Liver (tissue), 9 donors: ENCODE measurements around the gene ARSJ. TPM values are rescaled to one million over a fixed set of nuclear protein-coding genes. Genes with fewer than 3 reads are reported as not detected.

Source experiments
- DNase-seq: peaks from one replicate; pipeline ENCODE4 v3.0.0-alpha.2; 2017; ENCODE audit warnings: low spot score
- H3K27ac ChIP-seq, 2 donors: one replicate each; pipeline ENCODE4 v1.7.0; 2013; ENCODE audit warnings: inconsistent platforms in 2 of 2, low read length in 2 of 2, control low read depth in 1 of 2, low read depth in 1 of 2, mild to moderate bottlenecking in 1 of 2
- H3K27me3 ChIP-seq, 4 donors: one replicate each; pipeline versions ENCODE4 v1.6.1 to v1.7.0; 2013; ENCODE audit warnings: low read length in 3 of 4, inconsistent platforms in 1 of 4, mild to moderate bottlenecking in 1 of 4, moderate library complexity in 1 of 4; ENCODE audit not compliant: control insufficient read depth in 4 of 4, insufficient read depth in 4 of 4
- H3K36me3 ChIP-seq, 4 donors: one replicate each; pipeline versions ENCODE4 v1.6.1 to v1.7.0; 2013; ENCODE audit warnings: low read length in 3 of 4, mild to moderate bottlenecking in 3 of 4, low read depth in 1 of 4, moderate library complexity in 1 of 4; ENCODE audit not compliant: control insufficient read depth in 4 of 4, insufficient read depth in 3 of 4
- H3K4me1 ChIP-seq, 4 donors: one replicate each; pipeline versions ENCODE4 v1.6.1 to v1.7.0; 2013; ENCODE audit warnings: low read length in 3 of 4, mild to moderate bottlenecking in 3 of 4, moderate library complexity in 1 of 4; ENCODE audit not compliant: control insufficient read depth in 4 of 4, insufficient read depth in 4 of 4
- H3K4me3 ChIP-seq, 3 donors: one replicate each; pipeline versions ENCODE4 v1.6.1 to v1.7.0; 2013; ENCODE audit warnings: low read length in 3 of 3, control low read depth in 1 of 3, low read depth in 1 of 3, mild to moderate bottlenecking in 1 of 3
- H3K9ac ChIP-seq, 2 donors: one replicate each; pipeline ENCODE4 v1.7.0; 2013; ENCODE audit warnings: low read length in 2 of 2, mild to moderate bottlenecking in 2 of 2, moderate library complexity in 2 of 2, control low read depth in 1 of 2, low read depth in 1 of 2
- H3K9me3 ChIP-seq, 4 donors: one replicate each; pipeline versions ENCODE4 v1.6.1 to v1.7.0; 2013; ENCODE audit warnings: low read length in 3 of 4; ENCODE audit not compliant: control insufficient read depth in 4 of 4
- ATF3 ChIP-seq: IDR thresholded peaks from 2 replicates; pipeline ENCODE4 v1.6.1; 2016; ENCODE audit warnings: antibody characterized with exemption
- CTCF ChIP-seq: fragments of 150-350 bp; IDR thresholded peaks from 2 replicates; pipeline ENCODE4 v1.5.1; 2017; ENCODE audit warnings: improper control_type of control experiment, low read depth, low read length; ENCODE audit not compliant: missing input control
- EGR1 ChIP-seq, 2 donors: IDR thresholded peaks; 2 replicates each; pipeline ENCODE4 v1.6.1; 2016 to 2018; ENCODE audit warnings: antibody characterized with exemption in 2 of 2, low read depth in 2 of 2
- FOXA1 ChIP-seq: IDR thresholded peaks from 2 replicates; pipeline ENCODE4 v1.6.1; 2016; ENCODE audit warnings: antibody characterized with exemption
- FOXA2 ChIP-seq: IDR thresholded peaks from 2 replicates; pipeline ENCODE4 v1.6.1; 2016; ENCODE audit warnings: antibody characterized with exemption
- GABPA ChIP-seq, 2 donors: IDR thresholded peaks in 1 of 2; conservative IDR thresholded peaks in 1 of 2; 2 replicates each; pipeline ENCODE4 v1.6.1; 2016; ENCODE audit warnings: antibody characterized with exemption in 2 of 2, mild to moderate bottlenecking in 1 of 2, moderate library complexity in 1 of 2
- HNF4A ChIP-seq, 2 donors: conservative IDR thresholded peaks; 2 replicates each; pipeline ENCODE4 v1.6.1; 2016; ENCODE audit warnings: antibody characterized with exemption in 2 of 2, mild to moderate bottlenecking in 2 of 2
- HNF4G ChIP-seq: IDR thresholded peaks from 2 replicates; pipeline ENCODE4 v1.6.1; 2016; ENCODE audit warnings: antibody characterized with exemption
- JUND ChIP-seq, 2 donors: IDR thresholded peaks; 2 replicates each; pipeline ENCODE4 v1.6.1; 2016; ENCODE audit warnings: antibody characterized with exemption in 2 of 2
- MAX ChIP-seq: IDR thresholded peaks from 2 replicates; pipeline ENCODE4 v1.6.1; 2016; ENCODE audit warnings: antibody characterized with exemption
- NR2F2 ChIP-seq: IDR thresholded peaks from 2 replicates; pipeline ENCODE4 v1.6.1; 2016; ENCODE audit warnings: antibody characterized with exemption
- RAD21 ChIP-seq, 2 donors: IDR thresholded peaks; 2 replicates each; pipeline ENCODE4 v1.6.1; 2016; ENCODE audit warnings: antibody characterized with exemption in 2 of 2, mild to moderate bottlenecking in 2 of 2
- REST ChIP-seq: IDR thresholded peaks from 2 replicates; pipeline ENCODE4 v1.6.1; 2016; ENCODE audit warnings: antibody characterized with exemption, mild to moderate bottlenecking
- RXRA ChIP-seq, 2 donors: IDR thresholded peaks; 2 replicates each; pipeline ENCODE4 v1.6.1; 2017 to 2018; ENCODE audit warnings: antibody characterized with exemption in 2 of 2, mild to moderate bottlenecking in 1 of 2
- SP1 ChIP-seq: IDR thresholded peaks from 2 replicates; pipeline ENCODE4 v1.6.1; 2018; ENCODE audit warnings: antibody characterized with exemption, mild to moderate bottlenecking
- TAF1 ChIP-seq: conservative IDR thresholded peaks from 2 replicates; pipeline ENCODE4 v1.6.1; 2016; ENCODE audit warnings: antibody characterized with exemption, mild to moderate bottlenecking
- YY1 ChIP-seq: IDR thresholded peaks from 2 replicates; pipeline ENCODE4 v1.6.1; 2016; ENCODE audit warnings: antibody characterized with exemption, mild to moderate bottlenecking
- ZBTB33 ChIP-seq: IDR thresholded peaks from 2 replicates; pipeline ENCODE4 v1.6.1; 2016; ENCODE audit warnings: antibody characterized with exemption
- WGBS: extraction: QIAGEN DNeasy Blood & Tissue Kit; methylation state at CpG from one replicate; pipeline ENCODE4 v1.1.7; 2013; 5-methylcytosine and 5-hydroxymethylcytosine counted together
- polyA plus RNA-seq, 2 donors: library from polyadenylated mRNA; stranded (reverse) in 1 of 2; unstranded in 1 of 2; fragments of 200-250 nt in 1 of 2; fragments of >200 nt in 1 of 2; fragmentation: Nextera tagmentation in 1 of 2; extraction: Ambion mirVana in 1 of 2; gene quantifications; one replicate each; pipeline versions ENCODE4 v1.2.1 to v1.2.3, GENCODE V29; 2013 to 2015
- total RNA-seq, 2 donors: library from RNA; depleted of rRNA; stranded (reverse); fragments of >200 nt; gene quantifications; one replicate each; pipeline ENCODE4 v1.2.3, GENCODE V29; 2014
- donor health status: healthy.
- donor health status: healthy.
- donor health status: healthy.
- donor health status: healthy.
- donor health status: healthy.

The ARSJ gene
- total and polyA plus RNA-seq, 4 donors: 0.56 to 1.8 (median 0.95) TPM

- DNase-seq: no peak
Observed at GRCh38 chr4:113874480-113874879, 105.0 kb downstream of the ARSJ start.

More at GRCh38 chr4:113874480-113874879, 105.0 kb downstream of the ARSJ start:
- H3K36me3 ChIP-seq: no peaks in the 10 kb centered on the region
- no peaks in the 10 kb centered on the region for H3K9me3 ChIP-seq
- H3K27me3 ChIP-seq: no peaks in the 10 kb centered on the region
- no peaks in the 10 kb centered on the region for H3K4me1 ChIP-seq
- 77% methylated on average over 1 of the region's 1 CpG for WGBS
- H3K4me3 ChIP-seq: no peak overlapping the region
- TF ChIP-seq REST (no peak), HNF4G (no peak), MAX (no peak), JUND (IDR thresholded peaks at IDR 0.05) (no peak), ZBTB33 (no peak), SP1 (no peak), RXRA (IDR thresholded peaks at IDR 0.05) (no peak), TAF1 (no peak), ATF3 (no peak), GABPA (IDR thresholded peaks at IDR 0.05 in 1 of 2, conservative IDR thresholded peaks at IDR 0.05 in 1 of 2) (no peak), FOXA1 (no peak), CTCF (no peak), RAD21 (IDR thresholded peaks at IDR 0.05) (no peak), HNF4A (conservative IDR thresholded peaks at IDR 0.05) (no peak), EGR1 (IDR thresholded peaks at IDR 0.05; ENCODE audit: low read depth in 2 of 2) (no peak), YY1 (no peak), NR2F2 (no peak), FOXA2 (no peak)
- H3K9ac ChIP-seq: no peak overlapping the region
- H3K27ac ChIP-seq: no peak overlapping the region
